Measurements from ENCODE around the gene RAB33B.

The RAB33B gene

DNA sequence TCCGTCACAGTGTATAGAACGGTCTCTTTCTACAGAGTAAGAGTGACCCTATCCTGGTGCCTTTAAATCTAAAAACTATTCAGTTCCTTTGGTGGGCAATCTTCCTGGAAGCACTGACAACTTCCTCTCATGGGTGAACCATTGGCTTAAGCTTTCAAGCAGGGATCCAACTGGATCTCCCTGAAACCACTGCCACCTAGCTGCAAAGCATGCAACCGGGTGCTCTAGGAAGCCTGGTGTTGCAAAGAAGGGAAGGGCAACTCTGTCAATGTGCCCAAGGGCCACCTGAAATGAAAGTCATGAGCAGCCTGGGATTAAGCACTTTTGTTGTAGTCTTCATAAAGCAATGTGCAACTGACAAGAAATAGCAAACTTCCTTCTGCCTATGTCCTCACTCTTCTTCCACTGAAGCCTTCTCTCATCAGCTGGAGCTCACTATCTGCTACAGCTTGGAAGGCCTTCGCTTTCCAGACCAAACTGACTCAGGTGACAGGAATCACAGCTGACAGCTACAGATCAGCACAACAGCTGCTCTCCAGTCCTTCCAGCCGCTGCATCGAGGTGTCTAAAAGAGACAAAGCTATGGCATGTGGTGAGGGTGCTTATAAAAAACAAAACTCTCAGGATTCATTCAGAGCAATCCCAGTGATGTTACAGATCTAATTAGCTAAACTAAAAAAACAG, 55.9 kb downstream of the RAB33B start:
- DNase-seq = no peak

DNA sequence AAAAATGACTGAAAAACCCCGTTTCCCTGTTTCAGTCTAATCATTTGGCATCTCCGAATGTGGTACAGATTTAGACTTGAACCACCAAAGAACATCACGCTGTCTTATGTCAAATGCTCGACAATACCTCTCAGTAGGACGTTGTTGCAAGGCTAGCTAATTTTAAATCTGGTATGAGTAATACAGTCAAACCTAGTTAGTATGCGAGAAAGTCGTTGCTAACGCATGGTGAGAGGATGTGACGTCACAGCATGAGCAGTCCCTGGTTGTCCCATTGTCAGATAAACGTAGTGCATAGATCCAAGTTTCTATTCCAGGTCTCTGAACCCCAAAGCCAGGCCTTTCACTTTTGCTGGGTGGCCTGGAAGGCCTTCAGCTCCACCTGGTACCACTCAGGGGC, 57.4 kb downstream of the RAB33B start:
- DNase-seq = no peak

- DNase-seq = no peak
Observed at GRCh38 chr4:139514382-139515059, 60.6 kb downstream of the RAB33B start.

- no peak for DNase-seq
Observed at GRCh38 chr4:139515531-139515958, 61.6 kb downstream of the RAB33B start.

DNA sequence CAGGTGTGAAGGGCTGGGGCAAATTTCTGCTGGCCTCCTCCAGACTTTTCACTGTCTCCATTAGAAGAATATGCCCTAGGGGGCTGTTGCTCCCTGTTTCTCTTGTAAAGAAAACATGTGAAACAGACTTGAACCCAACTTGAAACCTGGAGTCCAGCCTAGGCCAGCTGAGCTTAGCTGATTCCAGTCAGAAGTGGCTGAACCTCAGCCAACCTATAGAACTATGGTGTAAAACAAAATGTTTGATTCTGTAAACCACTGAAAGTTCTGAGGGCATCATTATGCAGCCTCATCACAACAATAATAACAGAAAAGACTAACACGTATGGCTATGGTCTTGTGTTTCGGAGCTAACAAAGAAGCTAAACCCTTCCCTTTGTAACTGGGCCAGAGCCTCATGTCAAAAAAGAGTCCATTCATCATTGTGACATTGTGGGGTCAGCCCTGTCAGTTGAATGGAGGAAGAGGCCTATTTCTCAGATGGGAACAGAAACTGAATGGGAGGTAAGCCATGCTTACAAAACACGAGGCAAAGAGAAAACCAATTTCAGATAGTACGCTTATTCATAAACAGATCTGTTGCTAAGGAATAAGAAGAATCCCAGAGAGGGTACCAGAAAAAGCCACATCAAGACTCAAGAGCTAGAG, 68.0 kb downstream of the RAB33B start:
- no peak for DNase-seq

GRCh38 chr4:139522457-139522856, 68.5 kb downstream of the RAB33B start:
- DNase-seq = no peak

- no peak for DNase-seq
Observed at GRCh38 chr4:139523076-139523475, 69.2 kb downstream of the RAB33B start.

DNA sequence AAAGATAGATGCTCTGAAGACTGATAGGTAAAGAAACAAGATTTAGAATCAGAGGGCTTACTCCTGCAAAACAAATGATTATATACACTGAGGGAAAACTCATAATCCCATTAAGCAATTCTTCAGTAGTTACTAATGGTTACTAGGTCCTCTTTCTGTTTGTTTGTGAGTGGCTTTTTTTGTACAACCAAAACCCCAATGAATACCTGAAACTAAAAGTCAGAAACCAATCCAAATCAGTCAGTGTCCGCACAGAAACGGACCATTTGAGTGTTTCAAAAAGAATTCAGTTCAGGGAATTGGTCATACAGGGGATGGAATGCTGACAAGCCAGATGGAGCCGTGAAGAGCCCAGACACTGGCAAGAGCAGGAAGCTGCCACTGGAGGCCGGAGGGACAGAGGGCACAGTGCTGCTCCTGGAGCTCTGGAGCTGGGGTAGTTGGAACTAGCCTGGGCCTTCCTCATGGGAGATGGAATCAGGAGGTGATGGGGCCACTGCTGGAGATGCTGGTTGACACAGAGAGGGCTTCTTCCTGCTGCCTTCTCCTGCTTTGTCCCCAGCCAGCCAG, 70.2 kb downstream of the RAB33B start:
- no peak for DNase-seq

DNA sequence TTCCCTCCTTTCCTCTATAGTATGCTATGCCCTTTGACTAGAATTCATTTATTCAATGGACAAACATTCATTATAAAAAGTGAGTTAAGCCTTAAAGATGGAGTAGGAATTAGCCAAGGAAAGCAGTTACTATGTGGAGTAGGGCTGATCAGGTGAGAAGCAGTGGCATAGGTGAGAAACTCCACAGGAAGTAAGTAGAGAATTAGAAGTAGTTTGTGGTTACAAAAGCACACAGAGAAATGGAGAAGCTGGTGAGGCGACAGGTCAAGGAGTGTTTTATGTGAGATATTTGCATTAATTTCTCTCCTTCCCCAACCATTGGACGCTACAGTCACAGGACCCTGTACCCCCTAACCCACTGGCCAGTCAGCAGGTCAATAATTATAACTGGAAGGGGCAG, 71.5 kb downstream of the RAB33B start:
- no peak for DNase-seq
